GM12872 (cell line): ENCODE results near the gene RYR2.
A peak's percentile ranks its signal among the peaks of the same experiment; 100 is the strongest.

Experiments
- TF ChIP-seq, protein P1 (sequence below): IDR thresholded peaks from 3 replicates; pipeline ENCODE4 v1.5.1; 2011; ENCODE audit warnings: low read depth, mild to moderate bottlenecking, low read length, moderate library complexity; ENCODE audit not compliant: insufficient read depth

RYR2 gene

GRCh38 chr1:237834461-237834860 lies 792.5 kb downstream of the RYR2 start:
- TF ChIP-seq, protein P1, sequence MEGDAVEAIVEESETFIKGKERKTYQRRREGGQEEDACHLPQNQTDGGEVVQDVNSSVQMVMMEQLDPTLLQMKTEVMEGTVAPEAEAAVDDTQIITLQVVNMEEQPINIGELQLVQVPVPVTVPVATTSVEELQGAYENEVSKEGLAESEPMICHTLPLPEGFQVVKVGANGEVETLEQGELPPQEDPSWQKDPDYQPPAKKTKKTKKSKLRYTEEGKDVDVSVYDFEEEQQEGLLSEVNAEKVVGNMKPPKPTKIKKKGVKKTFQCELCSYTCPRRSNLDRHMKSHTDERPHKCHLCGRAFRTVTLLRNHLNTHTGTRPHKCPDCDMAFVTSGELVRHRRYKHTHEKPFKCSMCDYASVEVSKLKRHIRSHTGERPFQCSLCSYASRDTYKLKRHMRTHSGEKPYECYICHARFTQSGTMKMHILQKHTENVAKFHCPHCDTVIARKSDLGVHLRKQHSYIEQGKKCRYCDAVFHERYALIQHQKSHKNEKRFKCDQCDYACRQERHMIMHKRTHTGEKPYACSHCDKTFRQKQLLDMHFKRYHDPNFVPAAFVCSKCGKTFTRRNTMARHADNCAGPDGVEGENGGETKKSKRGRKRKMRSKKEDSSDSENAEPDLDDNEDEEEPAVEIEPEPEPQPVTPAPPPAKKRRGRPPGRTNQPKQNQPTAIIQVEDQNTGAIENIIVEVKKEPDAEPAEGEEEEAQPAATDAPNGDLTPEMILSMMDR: no peak

GRCh38 chr1:237838320-237838719 lies 796.3 kb downstream of the RYR2 start:
- TF ChIP-seq, protein P1: no peak

DNA sequence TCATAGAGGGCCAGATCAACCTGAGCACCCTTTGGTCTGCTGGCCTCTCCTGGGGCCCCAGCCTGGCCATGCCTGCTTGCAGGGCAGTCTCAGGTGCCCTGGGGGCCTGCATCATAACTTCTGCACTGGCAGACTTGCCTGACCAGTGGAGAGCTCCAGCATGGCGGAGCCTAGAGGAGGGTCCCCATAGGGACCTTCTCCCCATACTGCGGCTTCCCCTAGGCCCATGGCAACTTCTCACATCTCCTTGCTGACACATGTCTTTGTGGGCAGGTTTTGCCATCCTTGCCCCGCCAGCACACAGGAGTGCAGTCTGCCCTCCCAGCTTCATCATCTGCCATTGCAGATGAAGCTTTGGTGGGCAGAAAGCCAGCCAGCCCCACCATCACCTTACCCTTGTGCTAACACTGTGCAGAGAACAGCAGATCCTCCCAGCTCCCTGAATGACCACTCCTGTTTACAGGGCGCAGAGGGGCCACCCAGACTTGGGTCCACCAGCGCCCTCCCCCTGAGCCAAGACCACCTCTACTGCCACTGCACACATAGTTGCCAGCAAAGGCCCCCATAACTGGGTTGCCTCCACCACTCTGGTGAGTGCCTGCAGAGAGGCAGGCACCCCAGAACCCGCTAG lies 797.0 kb downstream of the RYR2 start:
- TF ChIP-seq, protein P1: no peak

- TF ChIP-seq, protein P1: no peak
Measured at GRCh38 chr1:237841485-237841884, 799.5 kb downstream of the RYR2 start.

GRCh38 chr1:237851210-237851845 lies 809.3 kb downstream of the RYR2 start:
- TF ChIP-seq, protein P1: peak; percentile 66

- TF ChIP-seq, protein P1: no peak
Measured at GRCh38 chr1:237852342-237852741, 810.4 kb downstream of the RYR2 start.

GRCh38 chr1:237857455-237857854 lies 815.5 kb downstream of the RYR2 start:
- TF ChIP-seq, protein P1: no peak
